Measurements from ENCODE around the gene TMEM175. TPM values are rescaled to one million over a fixed set of nuclear protein-coding genes. Genes with fewer than 3 reads are reported as not detected.

The TMEM175 gene
- total and polyA plus RNA-seq, 2 of the 4 experiments (the other 2 are of a cell fraction) = 7.7 to 41.9 TPM

- Histone ChIP-seq H4K5ac (ENCODE audit: low read depth, low read length) (no peak within 1 kb of the TSS), H3K9ac (ENCODE audit: low read depth, low read length) (peak within 1 kb of the TSS; percentile 48), H3K36me3 (ENCODE audit: control insufficient read depth, insufficient read depth, low read length) (peaks cover 3% of the 10 kb centered on the region; the same call in 1 of the 2 replicates), H3K56ac (ENCODE audit: extremely low read depth, insufficient read depth, low read length) (no peak within 1 kb of the TSS), H2BK15ac (ENCODE audit: low read depth, low read length) (no peak within 1 kb of the TSS), H2AK5ac (ENCODE audit: low read depth, low read length) (peak within 1 kb of the TSS; percentile 39; the same call in 1 of the 2 replicates), H3K18ac (ENCODE audit: low read depth, low read length) (no peak within 1 kb of the TSS), H3K4ac (ENCODE audit: low read depth, low read length) (peak within 1 kb of the TSS; percentile 61), H2BK5ac (ENCODE audit: low read depth, low read length, poor library complexity, severe bottlenecking) (no peak within 1 kb of the TSS), H3K9me1 (ENCODE audit: insufficient read depth, low read length) (no peaks in the 10 kb centered on the region; the same call in 1 of the 2 replicates), H4K91ac (ENCODE audit: insufficient read depth, low read depth, low read length) (no peak within 1 kb of the TSS), H4K20me1 (ENCODE audit: insufficient read depth, low read length) (peaks cover 32% of the 10 kb centered on the region), H3K14ac (replicated peaks; ENCODE audit: low read depth, low read length) (peak within 1 kb of the TSS; percentile 22), H3K23ac (ENCODE audit: low read depth, low read length) (0 out of 2 replicates have a peak within 1 kb of the TSS, but pooled peaks have one; percentile 24), H2AK9ac (replicated peaks; ENCODE audit: low read depth, low read length, poor library complexity) (peak within 1 kb of the TSS; percentile 95), H3K79me1 (ENCODE audit: low read depth in 1 of 2, low read length in 2 of 2) (peaks cover 13 to 24% of the 10 kb centered on the region in 2 experiments; a peak in 3 of 4 replicates), H3K27ac (ENCODE audit: insufficient read depth, low read length) (no peak within 1 kb of the TSS; the same call in 1 of the 2 replicates), H3K9me3 (ENCODE audit: control insufficient read depth, insufficient read depth, low read length) (no peaks in the 10 kb centered on the region), H2BK20ac (ENCODE audit: low read depth, low read length) (no peak within 1 kb of the TSS), H4K8ac (ENCODE audit: low read depth in 2 of 2, low read length in 2 of 2) (peak within 1 kb of the TSS in 1 of 2 experiments; percentile 65; a peak in 1 of 4 replicates), H3K4me1 (ENCODE audit: control insufficient read depth, insufficient read depth, low read length) (peaks cover 4% of the 10 kb centered on the region; the same call in 1 of the 2 replicates), H2BK120ac (ENCODE audit: low read depth, low read length) (no peak within 1 kb of the TSS), H3K4me2 (ENCODE audit: low read depth, low read length) (peak within 1 kb of the TSS; percentile 84), H3K27me3 (ENCODE audit: control insufficient read depth, insufficient read depth, low read length) (no peaks in the 10 kb centered on the region), H3K4me3 (ENCODE audit: insufficient read depth, low read depth, low read length) (peak within 1 kb of the TSS; percentile 87), H2AFZ (replicated peaks; ENCODE audit: low read length, poor library complexity) (peak within 1 kb of the TSS; percentile 94)
- in situ Hi-C loops (cut with MboI; ENCODE audit: low sequenced_read_pairs) (no loop called here), intact Hi-C loops (cut with micrococcal nuclease) (no loop called here), dilution Hi-C loops (cut with HindIII; ENCODE audit: low sequenced_read_pairs, unreplicated experiment) (no loop called here)
- ATAC-seq (ENCODE audit: low read depth) (peak; percentile 95), DNase-seq (peak; percentile 75)
- ChIA-PET CTCF (no interaction called here), POLR2A (ENCODE audit: unreplicated experiment) (no interaction called here)
- BruUV-seq (replicated peaks) = no TSS peak
- TF ChIP-seq RFX5 (IDR thresholded peaks at IDR 0.05; ENCODE audit: low read depth, low read length) = no peak
- peak; percentile 71 for TF ChIP-seq USF2 (IDR thresholded peaks at IDR 0.05; ENCODE audit: low read depth, low read length)
- WGBS, 2 experiments (ENCODE audit: extremely low coverage in 2 of 2, insufficient read length in 1 of 2) = 17% methylated on average over 52 of the region's 123 CpGs; no CpG with 5 or more reads in 1 of the 2 experiments
These were observed 41.5 kb downstream of the TMEM175 start, which contains the start of gene DGKQ for GRCh38 chr4:973431-974397. Gene DGKQ, minus strand, starts transcription at chr4:973569. Its CDS starts 87 bp downstream, at chr4:973482.
